GM18861 (cell line): ENCODE measurements around the gene TFDP2.
"Not testable (repeated sequence)": the region's sequence is repeated elsewhere in the genome, so short reads cannot be mapped to it uniquely, and the experiment has no call there.

ENCODE experiments used
- ATAC-seq: cut with Tn5 transposase; IDR thresholded peaks from one replicate; pipeline ENCODE4 v1.9.1; 2021; ENCODE audit not compliant: unreplicated experiment

The TFDP2 gene

DNA sequence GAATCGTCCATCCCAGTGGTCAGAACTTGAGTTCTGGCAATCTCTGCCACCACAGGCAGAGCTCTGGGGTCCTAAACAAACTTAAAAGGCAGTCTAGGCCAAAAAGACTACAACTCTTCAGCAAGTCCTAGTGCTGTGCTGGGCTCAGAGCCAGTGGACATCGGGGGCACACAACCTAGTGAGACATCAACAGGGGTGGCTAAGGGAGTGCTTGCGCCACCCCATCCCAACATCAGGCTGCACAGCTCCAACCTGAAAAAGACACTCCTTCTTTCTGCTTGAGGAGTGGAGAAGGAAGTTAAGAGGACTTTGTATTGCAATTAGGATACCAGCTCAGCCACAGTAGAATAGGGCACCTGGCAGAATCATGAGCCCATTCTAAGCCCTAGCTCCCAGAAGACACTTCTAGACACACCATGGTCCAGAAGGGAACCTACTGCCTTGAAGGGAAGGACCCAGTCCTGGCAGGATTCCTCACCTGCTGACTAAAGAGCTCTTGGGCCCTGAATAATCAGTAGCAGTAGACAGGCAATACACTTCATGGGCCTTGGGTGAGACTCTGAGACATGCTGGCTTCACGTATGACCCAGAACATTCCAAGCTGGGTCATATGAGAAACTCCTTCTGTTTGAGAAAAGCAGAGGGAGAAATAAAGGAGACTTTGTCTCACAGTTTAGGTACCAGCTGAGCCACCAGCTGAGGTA is 72.0 kb downstream of the TFDP2 start:
- no peak for ATAC-seq

DNA sequence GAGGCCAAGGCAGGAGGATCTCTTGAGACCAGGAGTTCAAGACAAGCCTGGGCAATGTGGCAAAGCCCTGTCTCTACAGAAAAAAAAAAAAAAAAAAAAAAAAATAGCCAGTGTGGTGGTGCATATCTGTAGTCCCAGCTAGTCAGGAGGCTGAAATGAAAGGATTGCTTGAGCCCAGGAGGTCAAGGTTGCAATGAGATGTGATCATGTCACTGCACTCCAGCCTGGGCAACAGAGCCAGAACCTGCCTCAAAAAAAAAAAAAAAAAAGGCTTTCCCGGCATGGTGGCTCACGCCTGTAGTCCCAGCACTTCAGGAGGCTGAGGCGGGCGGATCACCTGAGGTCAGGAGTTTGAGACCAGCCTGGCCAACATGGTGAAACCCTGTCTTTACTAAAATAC is 73.7 kb downstream of the TFDP2 start:
- not testable (repeated sequence) for ATAC-seq

DNA sequence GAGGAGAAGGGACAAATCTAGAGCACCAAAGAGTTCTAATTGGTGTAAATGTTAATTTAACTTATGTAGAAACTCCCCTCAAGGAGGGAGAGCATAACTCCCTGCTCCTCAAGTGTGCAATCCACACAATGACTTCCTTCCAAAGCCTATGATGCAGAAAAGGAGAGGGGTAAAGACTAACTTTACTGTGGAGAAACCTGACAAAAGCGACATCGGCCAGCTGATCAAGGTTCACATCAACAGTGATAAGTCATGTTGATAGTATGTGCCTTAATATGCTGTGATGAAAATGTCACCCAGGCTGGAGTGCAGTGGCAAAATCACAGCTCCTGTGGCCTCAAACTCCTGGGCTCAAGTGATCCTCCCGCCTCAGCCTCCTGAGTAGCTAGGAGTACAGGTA is 76.5 kb downstream of the TFDP2 start:
- no peak for ATAC-seq

DNA sequence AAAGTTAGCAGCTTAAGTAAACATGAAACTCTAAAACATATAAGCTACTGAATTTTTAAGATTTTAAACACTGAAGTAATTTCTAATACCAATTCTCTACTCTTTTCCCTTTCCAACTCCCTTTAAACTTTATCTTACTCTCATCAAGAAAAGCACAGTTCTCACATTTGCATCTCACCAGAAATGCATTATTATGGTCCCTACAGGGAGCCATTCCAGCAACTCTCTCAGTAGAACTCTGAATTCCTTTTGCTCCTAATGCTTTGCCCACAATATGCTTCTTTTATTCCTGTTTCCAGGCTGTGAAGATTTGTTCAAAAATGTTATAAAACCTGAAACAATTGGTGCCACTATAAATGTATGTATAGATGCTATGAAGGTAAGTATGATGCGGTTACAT is 83.4 kb downstream of the TFDP2 start:
- ATAC-seq, result no peak

DNA sequence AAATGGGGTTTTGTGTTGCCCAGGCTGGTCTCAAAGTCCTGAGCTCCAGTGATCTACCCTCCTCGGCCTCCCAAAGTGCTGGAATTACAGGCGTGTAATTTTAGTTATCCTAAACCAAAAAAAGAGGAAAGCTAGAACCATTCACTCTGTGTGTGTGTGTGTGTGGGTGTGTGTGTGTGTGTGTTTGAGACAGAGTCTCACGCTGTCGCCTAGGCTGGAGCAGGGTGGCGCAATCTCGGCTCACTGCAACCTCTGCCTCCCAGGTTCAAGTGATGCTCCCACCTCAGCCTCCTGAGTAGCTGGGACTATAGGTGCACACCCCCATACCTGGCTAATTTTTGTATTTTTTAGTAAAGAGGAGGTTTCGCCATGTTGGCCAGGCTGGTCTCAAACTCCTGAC is 84.0 kb downstream of the TFDP2 start:
- no peak for ATAC-seq

DNA sequence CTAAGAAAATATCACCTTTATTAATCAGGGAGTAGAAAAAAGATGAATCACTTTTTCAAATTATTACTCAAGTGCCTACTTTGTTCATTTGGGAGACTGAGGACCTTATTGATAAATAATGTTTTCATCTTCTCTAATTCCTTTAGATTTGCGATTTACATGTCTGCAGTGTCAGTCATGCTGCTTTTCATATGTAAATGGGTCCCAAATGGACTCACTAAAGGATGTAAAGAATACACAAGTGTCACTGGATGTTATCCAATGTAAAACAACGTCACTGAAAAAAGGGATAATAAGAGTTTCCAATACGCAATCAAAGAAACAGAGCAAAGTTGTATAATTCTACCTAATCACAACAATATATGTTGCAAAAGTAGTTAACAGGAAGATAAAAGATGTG is 84.9 kb downstream of the TFDP2 start:
- no peak for ATAC-seq

DNA sequence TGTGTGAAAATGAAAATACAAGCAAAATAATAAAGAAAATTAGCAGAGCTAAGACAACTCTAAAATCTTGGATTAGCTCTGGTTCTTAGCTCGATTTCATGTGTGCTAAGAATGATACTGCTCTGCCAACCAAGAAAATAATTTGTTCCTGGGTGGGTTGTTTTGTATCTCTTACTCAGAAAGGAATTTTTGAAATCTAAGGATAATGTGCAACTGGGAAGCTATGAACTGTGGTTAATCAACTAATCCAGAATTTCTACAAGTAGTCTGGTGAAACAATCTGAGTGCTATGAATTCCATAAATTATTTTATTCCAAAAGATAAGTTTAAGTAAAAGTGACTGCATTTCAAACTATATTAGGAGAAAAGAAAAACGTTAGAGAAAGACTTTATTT is 92.0 kb downstream of the TFDP2 start:
- ATAC-seq, result no peak

DNA sequence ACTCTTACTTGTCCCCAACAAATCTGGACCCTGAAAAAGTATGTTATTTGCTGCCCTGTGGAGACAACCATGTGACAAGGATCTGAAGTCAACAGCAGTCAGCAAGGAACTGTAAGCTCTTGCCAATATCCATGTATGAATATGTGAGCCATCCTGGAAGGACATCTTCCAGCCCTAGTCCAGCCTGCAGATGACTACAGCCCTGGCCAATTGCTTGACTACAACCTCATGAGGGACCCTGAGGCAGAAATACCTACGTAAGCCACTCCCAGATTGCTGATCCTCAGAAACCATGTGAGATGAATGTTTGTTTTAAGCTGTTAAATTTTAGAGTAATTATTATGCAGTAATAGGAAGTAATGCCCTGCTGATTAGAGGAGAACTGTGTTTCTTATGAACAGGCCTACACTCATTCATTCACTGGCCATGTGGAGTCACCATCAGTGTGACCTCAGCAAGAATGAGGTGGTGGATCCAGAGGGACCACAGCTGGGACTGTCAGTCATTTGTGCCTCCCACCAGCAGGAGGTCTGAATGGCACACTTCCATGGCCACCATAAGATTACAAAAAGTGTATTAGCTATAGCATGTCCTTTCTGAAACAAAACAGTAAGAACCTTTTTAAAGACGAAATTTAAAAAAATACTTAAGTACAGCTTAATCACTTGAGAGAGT is 92.6 kb downstream of the TFDP2 start:
- no peak for ATAC-seq

DNA sequence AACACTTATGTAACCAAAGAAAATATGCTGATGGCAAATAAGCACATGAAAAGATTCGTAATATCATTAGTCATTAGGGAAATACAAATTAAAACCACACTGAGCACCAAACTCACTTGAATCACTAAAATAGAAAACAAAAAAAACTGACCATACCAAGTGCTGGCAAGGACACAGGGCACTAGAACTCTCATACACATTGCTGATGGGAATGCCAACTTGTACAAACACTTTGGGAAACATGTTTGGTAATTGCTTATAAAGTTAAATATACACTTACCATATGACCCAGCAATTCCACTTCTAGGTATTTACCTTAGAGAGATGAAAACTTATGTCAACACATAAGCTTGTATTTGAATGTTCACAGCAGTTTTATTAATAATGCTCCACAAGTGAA is 95.5 kb downstream of the TFDP2 start:
- no peak for ATAC-seq

DNA sequence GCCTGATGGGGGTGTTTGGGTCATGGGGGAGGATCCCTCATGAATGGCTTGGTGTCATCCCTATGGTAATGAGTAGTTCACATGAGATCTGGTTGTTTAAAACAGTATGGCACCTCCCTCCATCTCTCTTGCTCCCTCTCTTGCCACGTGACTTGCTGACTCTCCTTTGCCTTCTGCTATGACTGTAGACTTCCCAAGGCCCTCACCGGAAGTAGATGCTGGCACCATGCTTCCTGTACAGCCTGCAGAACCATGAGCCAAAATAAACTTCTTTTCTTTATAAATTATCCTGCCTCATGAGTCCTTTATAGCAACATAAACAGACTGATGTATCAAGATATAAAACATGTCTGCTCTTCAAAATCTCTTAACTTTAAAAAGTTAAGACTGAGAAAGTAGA is 96.1 kb downstream of the TFDP2 start:
- ATAC-seq, result no peak

DNA sequence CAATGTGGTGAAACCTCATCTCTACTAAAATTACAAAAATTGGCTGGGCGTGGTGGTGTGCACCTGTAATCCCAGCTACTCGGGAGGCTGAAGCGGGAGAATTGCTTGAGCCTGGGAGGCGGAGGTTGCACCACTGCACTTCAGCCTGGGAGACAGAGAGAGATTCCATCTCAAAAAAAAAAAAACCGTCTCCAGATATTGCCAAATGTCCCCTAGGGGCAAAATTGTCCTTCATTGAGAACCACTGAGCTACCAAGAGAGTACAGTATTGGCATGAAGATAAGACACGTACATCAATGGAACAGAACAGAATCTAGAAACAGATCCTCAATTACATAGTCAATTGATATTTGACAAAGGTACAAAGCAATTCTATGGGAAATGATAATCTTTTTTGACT is 98.0 kb downstream of the TFDP2 start:
- no peak for ATAC-seq

DNA sequence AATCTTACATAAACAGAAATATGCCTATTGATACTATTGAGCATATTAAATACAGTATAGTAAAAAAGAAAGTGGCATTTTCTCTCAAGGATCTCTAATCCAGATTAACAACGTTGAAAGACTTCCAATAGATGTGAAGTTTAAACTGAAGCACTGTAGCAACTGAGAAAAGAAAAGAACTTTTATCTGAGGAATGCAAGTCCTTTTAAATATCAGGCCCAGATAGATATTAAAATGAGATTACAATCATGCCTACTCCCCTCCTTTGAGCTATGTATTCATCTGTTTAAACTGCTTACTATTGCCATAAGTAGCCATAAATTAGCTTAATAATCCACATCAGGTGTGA is 102.3 kb downstream of the TFDP2 start:
- ATAC-seq, result no peak

DNA sequence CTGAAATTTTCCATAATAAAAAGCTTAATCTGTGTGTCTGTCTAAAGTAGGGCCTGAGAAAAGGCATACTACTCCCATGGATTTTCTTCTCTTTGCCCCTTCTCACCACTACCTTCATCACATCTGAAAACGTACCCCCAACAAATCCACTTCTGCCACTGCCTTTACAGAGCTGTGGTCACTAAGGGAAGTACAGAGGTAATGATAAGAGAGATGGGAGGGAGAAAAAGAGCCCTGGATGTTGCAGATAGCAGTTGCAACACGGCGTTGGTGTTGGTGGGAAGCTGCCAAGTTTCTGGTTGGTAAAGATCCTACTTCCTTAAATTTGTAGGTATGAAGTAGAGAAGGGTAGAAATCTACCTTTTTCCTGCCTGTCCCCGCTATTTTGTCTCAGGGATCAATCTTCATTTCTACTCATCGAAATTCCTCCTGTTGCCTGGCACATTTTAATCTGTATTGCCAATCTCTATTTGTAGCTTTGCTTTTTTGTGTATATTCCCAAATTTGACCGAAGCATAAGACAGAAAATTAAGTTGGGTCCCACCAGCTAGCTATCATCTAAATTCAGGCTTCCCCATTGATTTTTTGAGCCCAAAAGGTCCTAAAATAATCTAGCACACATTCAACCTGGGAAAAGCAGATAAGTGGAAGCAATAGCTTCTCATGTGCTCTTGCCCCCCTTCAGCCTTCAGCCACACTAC is 102.9 kb downstream of the TFDP2 start:
- no peak for ATAC-seq

DNA sequence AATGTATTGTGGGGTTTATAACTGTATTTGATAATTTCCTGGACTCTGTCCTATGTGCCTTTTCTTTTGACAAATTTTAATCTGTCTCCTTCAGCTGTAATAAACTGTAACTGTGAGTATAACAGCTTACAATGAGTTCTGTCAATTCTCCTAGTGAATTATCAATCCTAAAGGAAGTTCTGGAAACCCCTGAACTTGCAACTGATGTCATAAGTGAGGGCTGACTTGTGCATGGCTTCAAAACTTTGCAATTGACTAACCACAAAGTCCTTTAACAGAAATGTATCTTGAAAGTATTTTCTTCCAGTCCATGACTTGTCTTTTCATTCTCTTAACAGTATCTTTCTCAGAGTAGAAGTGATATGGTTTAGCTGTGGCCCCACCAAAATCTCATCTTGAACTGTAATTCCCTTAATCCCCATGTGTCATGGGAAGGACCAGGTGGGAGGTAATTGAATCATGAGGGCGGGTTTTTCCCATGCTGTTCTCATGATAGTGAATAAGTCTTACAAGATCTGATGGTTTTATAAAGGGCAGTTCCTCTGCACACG is 108.3 kb downstream of the TFDP2 start:
- ATAC-seq, result peak; percentile 76

DNA sequence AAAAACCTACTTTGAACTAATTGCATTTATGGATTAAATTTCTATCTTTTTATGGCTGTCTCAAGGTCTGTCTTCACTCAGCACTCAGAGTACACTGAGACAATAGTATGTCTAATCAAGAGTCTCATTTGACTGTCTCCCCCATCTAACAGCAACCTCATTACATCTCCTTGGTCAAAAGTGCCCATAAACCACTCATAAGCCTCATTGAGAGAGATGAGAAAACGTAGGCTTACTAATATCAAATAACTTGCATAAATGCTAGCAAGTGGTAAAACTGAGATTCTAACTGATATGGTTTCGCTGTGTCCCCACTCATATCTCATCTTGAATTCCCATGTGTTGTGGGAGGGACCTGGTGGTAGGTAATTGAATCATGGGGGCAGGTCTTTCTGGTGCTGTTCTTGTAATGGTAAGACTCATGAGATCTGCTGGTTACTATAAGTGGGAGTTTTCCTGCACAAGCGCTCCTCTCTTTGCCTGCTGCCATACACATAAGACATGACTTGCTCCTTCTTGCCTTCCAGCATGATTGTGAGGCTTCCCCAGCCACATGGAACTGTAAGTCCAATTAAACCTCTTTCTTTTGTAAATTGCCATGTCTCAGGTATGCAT is 113.9 kb downstream of the TFDP2 start:
- ATAC-seq, result no peak

DNA sequence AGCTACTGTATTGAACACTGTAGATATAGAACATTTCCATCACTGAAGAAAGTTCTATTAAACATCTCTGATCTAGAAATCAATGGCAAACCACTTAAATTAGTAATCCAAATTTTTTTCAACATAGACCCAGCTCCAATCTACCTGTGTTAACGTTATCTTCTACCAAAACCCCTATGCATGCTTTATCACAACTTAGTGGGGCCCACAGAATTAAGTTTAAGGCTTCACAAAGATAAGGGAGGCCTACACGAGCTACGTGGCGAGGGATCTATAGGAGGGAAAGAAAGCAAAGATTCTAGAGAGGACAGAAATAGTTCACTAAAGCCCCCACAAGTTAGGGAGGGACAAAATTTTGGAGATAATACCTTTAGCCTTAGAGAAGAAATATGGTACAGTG is 116.1 kb downstream of the TFDP2 start:
- ATAC-seq, result no peak

DNA sequence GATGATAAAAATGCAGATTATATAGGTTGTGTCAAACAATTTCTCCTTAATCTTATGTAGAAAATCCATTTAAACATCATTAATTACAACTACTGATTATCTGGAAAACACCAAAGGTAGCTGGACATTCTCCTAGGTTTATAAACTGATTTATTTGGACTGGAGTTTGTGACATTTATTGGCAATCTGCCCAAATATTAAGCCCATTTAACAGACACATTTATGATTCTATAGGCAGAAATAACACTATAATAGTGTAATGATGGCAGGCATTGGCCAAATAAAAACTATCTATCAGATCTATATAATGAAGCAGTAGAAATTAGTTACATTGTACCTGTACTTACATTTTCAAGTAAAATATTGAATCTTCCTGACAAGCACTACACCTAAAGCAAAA is 117.8 kb downstream of the TFDP2 start:
- ATAC-seq, result no peak

DNA sequence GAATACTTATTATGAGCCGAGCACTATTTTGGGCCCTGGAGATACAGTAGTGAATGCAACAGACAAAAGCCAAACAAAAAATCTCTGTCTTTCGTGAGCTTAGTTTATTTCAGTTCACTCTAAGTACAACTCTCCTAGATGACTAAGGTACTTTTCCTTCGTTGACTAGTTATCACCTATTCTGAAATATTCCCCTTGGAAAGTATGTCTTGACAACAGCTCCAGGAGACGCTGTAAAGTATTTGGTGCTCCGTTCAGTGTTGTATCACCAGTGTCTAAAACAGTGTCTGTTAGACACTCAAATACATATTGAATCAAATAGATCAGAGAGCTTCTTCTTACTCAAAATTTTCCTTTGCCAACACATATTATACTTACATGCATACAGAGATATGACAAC is 119.6 kb downstream of the TFDP2 start:
- no peak for ATAC-seq

DNA sequence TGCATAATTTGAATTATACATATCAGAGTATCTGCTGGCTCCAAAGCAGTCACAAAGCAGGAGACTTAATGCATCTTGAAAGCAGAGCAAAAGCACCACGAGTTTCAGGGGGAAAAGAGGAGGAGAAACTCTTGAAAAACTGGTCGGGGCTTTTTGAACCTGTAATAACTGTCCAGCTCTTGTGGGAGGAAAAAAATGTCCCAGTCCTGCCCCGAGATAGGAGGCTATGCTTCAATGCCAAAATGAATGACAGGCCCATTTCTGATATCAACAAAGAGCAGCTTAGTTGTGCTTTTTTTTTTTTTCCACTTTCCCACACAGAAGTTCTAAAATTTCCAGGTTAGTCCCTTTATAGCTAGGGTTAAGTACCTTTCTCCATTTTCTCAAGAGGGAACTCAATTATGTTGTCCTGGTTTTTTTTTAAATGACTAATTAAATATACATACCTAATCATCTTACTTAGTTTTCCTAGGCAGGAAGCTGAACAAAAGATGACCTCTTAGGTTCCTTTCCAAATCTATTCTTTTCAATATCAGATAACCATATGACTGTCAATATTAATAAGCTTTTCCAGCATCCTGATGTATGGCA is 120.2 kb downstream of the TFDP2 start:
- no peak for ATAC-seq

DNA sequence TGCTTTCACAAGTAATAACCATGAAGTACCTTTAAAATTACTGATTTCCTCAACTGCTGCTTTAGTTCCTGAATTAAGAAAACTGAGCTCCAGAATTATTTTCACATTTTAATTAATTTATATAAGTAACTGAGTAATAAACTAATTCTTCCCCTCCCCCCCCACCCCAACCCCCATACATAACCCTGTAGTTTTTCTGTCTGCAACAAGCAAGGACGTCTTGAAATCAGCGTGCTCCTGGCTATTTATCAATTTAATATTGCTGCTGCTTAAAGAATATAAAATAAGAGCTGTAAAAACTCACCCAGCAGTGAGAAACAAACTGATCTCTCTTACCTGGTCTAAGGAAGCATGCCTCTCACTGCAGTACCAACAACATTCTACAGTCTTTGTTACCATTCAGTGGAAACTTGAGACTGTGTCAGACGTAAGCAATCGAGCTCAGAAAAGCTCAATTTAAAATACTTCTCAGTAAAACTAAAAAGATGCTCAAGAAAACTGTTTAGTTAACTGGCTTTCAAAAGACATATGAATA is 121.0 kb downstream of the TFDP2 start:
- ATAC-seq, result peak; percentile 73

DNA sequence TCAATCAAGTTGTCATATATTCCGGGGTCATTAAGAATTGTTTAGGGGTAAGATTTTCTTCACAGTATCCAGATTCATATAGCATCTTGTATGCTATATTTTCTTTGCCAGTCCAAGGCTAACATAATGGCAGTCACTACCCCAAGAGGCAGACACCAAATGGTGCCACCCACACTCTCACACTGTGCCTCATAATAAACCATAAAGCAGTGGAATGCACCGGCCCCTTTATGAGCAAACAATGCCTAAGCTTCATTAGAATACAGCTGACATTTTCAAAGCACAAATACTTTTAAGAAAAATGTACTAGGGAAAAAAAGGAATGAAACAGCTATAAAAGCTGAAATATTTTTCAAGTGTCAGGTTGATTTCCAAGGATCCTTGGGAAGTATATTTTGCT is 121.6 kb downstream of the TFDP2 start:
- peak; percentile 39 for ATAC-seq
